ENCODE data around the gene MGMT.

DNA sequence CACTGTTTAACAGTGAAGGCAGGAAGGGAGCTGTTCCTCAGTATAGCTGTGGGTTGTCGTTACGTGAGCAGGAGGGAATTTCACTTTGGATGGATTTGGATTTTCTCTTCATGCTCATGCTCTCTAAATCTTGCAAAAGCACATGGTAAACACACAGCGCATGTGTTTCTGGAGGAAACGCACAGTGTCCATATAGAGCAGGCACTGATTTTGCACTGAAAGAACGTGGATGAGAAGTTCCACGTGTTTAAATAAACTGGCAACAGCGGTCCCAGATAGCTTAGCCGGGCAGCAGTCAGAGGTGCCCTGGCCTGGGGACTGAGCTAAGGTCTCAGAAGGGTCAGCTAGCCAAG lies 188.6 kb downstream of the MGMT start:
- TF ChIP-seq RAD21 (conservative IDR thresholded peaks at IDR 0.05) (no peak), CTCF (IDR thresholded peaks at IDR 0.05; ENCODE audit: poor library complexity, severe bottlenecking) (no peak), EP300 (conservative IDR thresholded peaks at IDR 0.05; ENCODE audit: poor library complexity, severe bottlenecking) (no peak)

Data from neural cell (in vitro differentiated cells).